IMR-90 (cell line): ENCODE measurements around the gene POLR3GL. TPM values are rescaled to one million over a fixed set of nuclear protein-coding genes. Genes with fewer than 3 reads are reported as not detected.

Experiments used
- CTCF ChIP-seq: conservative IDR thresholded peaks from 2 replicates; pipeline ENCODE4 v1.5.1; 2012; ENCODE audit warnings: mild to moderate bottlenecking, low read depth, low read length, improper control_type of control experiment
- MXI1 ChIP-seq: IDR thresholded peaks from 2 replicates; pipeline ENCODE4 v1.6.1; 2012; ENCODE audit warnings: low read depth, mild to moderate bottlenecking, low read length, moderate library complexity, borderline replicate concordance
- polyA plus RNA-seq, 3 experiments: library from polyadenylated mRNA; depleted of rRNA; stranded (reverse); fragments of >200 nt; gene quantifications; 2 replicates each; pipeline ENCODE4 v1.2.3, GENCODE V29; 2012; ENCODE audit warnings: low replicate concordance in 1 of 3
- total RNA-seq: library from RNA; depleted of rRNA; stranded (reverse); fragments of >200 nt; gene quantifications from 2 replicates; pipeline ENCODE4 v1.2.3, GENCODE V29; 2012

The POLR3GL gene
- total and polyA plus RNA-seq, 2 of the 4 experiments (the other 2 are of a cell fraction): 7.9 to 16.3 TPM

GRCh38 chr1:145978854-145979745 lies 14.6 kb downstream of the POLR3GL start (continued):
- TF ChIP-seq CTCF: no peak
- peak; percentile 67; the same call in 1 of the 2 replicates for TF ChIP-seq MXI1
